HUES6 (cell line): ENCODE results near the gene C6orf89.

ENCODE experiments used
- H3K27ac ChIP-seq: 2 replicates; pipeline ENCODE4 v1.7.0; 2013; ENCODE audit warnings: low read depth, mild to moderate bottlenecking, low read length, inconsistent platforms
- H3K27me3 ChIP-seq: 2 replicates; pipeline ENCODE4 v1.6.1; 2013; ENCODE audit warnings: low read length; ENCODE audit not compliant: control insufficient read depth, insufficient read depth
- H3K36me3 ChIP-seq: 2 replicates; pipeline ENCODE4 v1.6.1; 2013; ENCODE audit warnings: low read length; ENCODE audit not compliant: control insufficient read depth, insufficient read depth
- H3K4me1 ChIP-seq: 2 replicates; pipeline ENCODE4 v1.6.1; 2013; ENCODE audit warnings: low read length; ENCODE audit not compliant: control insufficient read depth, insufficient read depth
- H3K4me3 ChIP-seq: 2 replicates; pipeline ENCODE4 v1.5.1; 2013; ENCODE audit warnings: low read depth, low read length
- H3K9ac ChIP-seq: one replicate; pipeline ENCODE4 v1.6.1; 2013; ENCODE audit warnings: mild to moderate bottlenecking, low read length
- H3K9me3 ChIP-seq: 2 replicates; pipeline ENCODE4 v1.6.1; 2013; ENCODE audit warnings: low read depth, low read length; ENCODE audit not compliant: control insufficient read depth, insufficient read depth

The C6orf89 gene

GRCh38 chr6:36913082-36913481, 27.3 kb downstream of the C6orf89 start:
- Histone ChIP-seq H3K4me3 (no peak overlapping the region), H3K27me3 (no peaks in the 10 kb centered on the region), H3K4me1 (0 out of 2 replicates have a peak, but pooled peaks cover 6% of the 10 kb centered on the region), H3K9ac (no peak overlapping the region), H3K36me3 (no peaks in the 10 kb centered on the region; the same call in 1 of the 2 replicates), H3K9me3 (no peaks in the 10 kb centered on the region), H3K27ac (no peak overlapping the region)

GRCh38 chr6:36914227-36914794, 28.6 kb downstream of the C6orf89 start:
- no peaks in the 10 kb centered on the region; the same call in 1 of the 2 replicates for H3K36me3 ChIP-seq
- H3K4me3 ChIP-seq: no peak overlapping the region
- no peak overlapping the region for H3K9ac ChIP-seq
- 0 out of 2 replicates have a peak, but pooled peaks cover 6% of the 10 kb centered on the region for H3K4me1 ChIP-seq
- H3K9me3 ChIP-seq: no peaks in the 10 kb centered on the region
- no peak overlapping the region for H3K27ac ChIP-seq
- H3K27me3 ChIP-seq: no peaks in the 10 kb centered on the region

- H3K27me3 ChIP-seq: no peaks in the 10 kb centered on the region
- H3K36me3 ChIP-seq: peaks cover 5% of the 10 kb centered on the region
- no peaks in the 10 kb centered on the region for H3K9me3 ChIP-seq
- no peak overlapping the region for H3K4me3 ChIP-seq
- H3K4me1 ChIP-seq: 0 out of 2 replicates have a peak, but pooled peaks cover 6% of the 10 kb centered on the region
- H3K27ac ChIP-seq: no peak overlapping the region
- no peak overlapping the region for H3K9ac ChIP-seq
Observed at GRCh38 chr6:36915599-36915998, 29.8 kb downstream of the C6orf89 start.

- Histone ChIP-seq H3K4me1 (0 out of 2 replicates have a peak, but pooled peaks cover 6% of the 10 kb centered on the region), H3K27me3 (no peaks in the 10 kb centered on the region), H3K4me3 (no peak overlapping the region), H3K27ac (no peak overlapping the region), H3K36me3 (peaks cover 5% of the 10 kb centered on the region), H3K9me3 (no peaks in the 10 kb centered on the region), H3K9ac (no peak overlapping the region)
Observed at GRCh38 chr6:36916126-36916525, 30.4 kb downstream of the C6orf89 start.

GRCh38 chr6:36917541-36918193, 31.9 kb downstream of the C6orf89 start:
- Histone ChIP-seq H3K27me3 (no peaks in the 10 kb centered on the region), H3K4me1 (0 out of 2 replicates have a peak, but pooled peaks cover 6% of the 10 kb centered on the region), H3K27ac (no peak overlapping the region), H3K36me3 (peaks cover 5% of the 10 kb centered on the region), H3K4me3 (no peak overlapping the region), H3K9me3 (no peaks in the 10 kb centered on the region), H3K9ac (no peak overlapping the region)

GRCh38 chr6:36920049-36920448, 34.3 kb downstream of the C6orf89 start:
- Histone ChIP-seq H3K9me3 (no peaks in the 10 kb centered on the region), H3K9ac (no peak overlapping the region), H3K36me3 (peaks cover 5% of the 10 kb centered on the region), H3K27me3 (no peaks in the 10 kb centered on the region), H3K4me1 (no peaks in the 10 kb centered on the region), H3K4me3 (no peak overlapping the region), H3K27ac (no peak overlapping the region)

- Histone ChIP-seq H3K4me1 (no peaks in the 10 kb centered on the region), H3K36me3 (peaks cover 5% of the 10 kb centered on the region), H3K9ac (no peak overlapping the region), H3K27me3 (no peaks in the 10 kb centered on the region), H3K27ac (no peak overlapping the region), H3K4me3 (no peak overlapping the region), H3K9me3 (no peaks in the 10 kb centered on the region)
Observed at GRCh38 chr6:36920546-36920945, 34.8 kb downstream of the C6orf89 start.

GRCh38 chr6:36924131-36924530, 38.4 kb downstream of the C6orf89 start:
- H3K4me3 ChIP-seq: no peak overlapping the region
- H3K4me1 ChIP-seq: no peaks in the 10 kb centered on the region
- H3K27me3 ChIP-seq: no peaks in the 10 kb centered on the region
- no peak overlapping the region for H3K27ac ChIP-seq
- no peaks in the 10 kb centered on the region for H3K9me3 ChIP-seq
- no peak overlapping the region for H3K9ac ChIP-seq
- H3K36me3 ChIP-seq: peaks cover 5% of the 10 kb centered on the region; the same call in 1 of the 2 replicates

GRCh38 chr6:36924778-36925374, 39.1 kb downstream of the C6orf89 start:
- no peaks in the 10 kb centered on the region for H3K4me1 ChIP-seq
- no peaks in the 10 kb centered on the region for H3K9me3 ChIP-seq
- H3K36me3 ChIP-seq: peaks cover 3% of the 10 kb centered on the region; the same call in 1 of the 2 replicates
- H3K27me3 ChIP-seq: no peaks in the 10 kb centered on the region
- H3K4me3 ChIP-seq: no peak overlapping the region
- no peak overlapping the region for H3K27ac ChIP-seq
- no peak overlapping the region for H3K9ac ChIP-seq

- Histone ChIP-seq H3K27ac (no peak overlapping the region), H3K4me1 (no peaks in the 10 kb centered on the region), H3K9me3 (no peaks in the 10 kb centered on the region), H3K27me3 (no peaks in the 10 kb centered on the region), H3K36me3 (no peaks in the 10 kb centered on the region), H3K9ac (no peak overlapping the region), H3K4me3 (no peak overlapping the region)
Observed at GRCh38 chr6:36925809-36926208, 40.1 kb downstream of the C6orf89 start.
